Keratinocyte (primary cell): Measurements from ENCODE around the gene MMAB. TPM values are rescaled to one million over a fixed set of nuclear protein-coding genes. Genes with fewer than 3 reads are reported as not detected.

ENCODE experiments used
- DNase-seq: peaks from one replicate; pipeline ENCODE4 v3.0.0-alpha.2; 2011; ENCODE audit warnings: low read depth, missing footprints, low spot score
- FAIRE-seq: peaks from 2 replicates; lab custom pipeline; 2011; peaks lifted over from hg19 to GRCh38; lab: Jason Lieb, UNC
- H2AFZ ChIP-seq: 2 replicates; pipeline ENCODE4 v1.6.0; 2012; ENCODE audit warnings: low read length, control low read depth, inconsistent platforms; ENCODE audit not compliant: control insufficient read depth
- H3K27ac ChIP-seq: 2 replicates; pipeline ENCODE4 v1.5.1; 2011; ENCODE audit warnings: low read length; ENCODE audit not compliant: control insufficient read depth, insufficient read depth
- H3K27me3 ChIP-seq: 3 replicates; pipeline ENCODE4 v1.6.0; 2011; ENCODE audit warnings: low read length; ENCODE audit not compliant: control insufficient read depth, insufficient read depth; ENCODE audit errors: extremely low read depth
- H3K36me3 ChIP-seq, 2 experiments: 2 replicates in 1 of 2; 3 replicates in 1 of 2; pipeline ENCODE4 v1.5.1; 2011; ENCODE audit warnings: low read length in 2 of 2, mild to moderate bottlenecking in 1 of 2; ENCODE audit not compliant: control insufficient read depth in 2 of 2, insufficient read depth in 2 of 2; ENCODE audit errors: extremely low read depth in 1 of 2
- H3K4me1 ChIP-seq: 3 replicates; pipeline ENCODE4 v1.5.1; 2011; ENCODE audit warnings: low read length; ENCODE audit not compliant: control insufficient read depth, insufficient read depth; ENCODE audit errors: extremely low read depth
- H3K4me2 ChIP-seq: 3 replicates; pipeline ENCODE4 v1.6.0; 2011; ENCODE audit warnings: low read depth, low read length; ENCODE audit not compliant: control insufficient read depth, insufficient read depth; ENCODE audit errors: extremely low read depth
- H3K4me3 ChIP-seq, 3 experiments: fragments of 200-600 bp in 1 of 3; sonication (generic) in 1 of 3; 2 replicates in 2 of 3; 3 replicates in 1 of 3; pipeline ENCODE4 v1.5.1; 2011 to 2016; ENCODE audit warnings: low read length in 3 of 3, mild to moderate bottlenecking in 3 of 3, control low read depth in 2 of 3, inconsistent platforms in 1 of 3, low read depth in 1 of 3, mixed read lengths in 1 of 3, mixed run types in 1 of 3, moderate library complexity in 1 of 3; ENCODE audit not compliant: control insufficient read depth in 2 of 3, insufficient read depth in 2 of 3; ENCODE audit errors: extremely low read depth in 1 of 3
- H3K79me2 ChIP-seq: 2 replicates; pipeline ENCODE4 v1.6.0; 2012; ENCODE audit warnings: low read length; ENCODE audit not compliant: control insufficient read depth, insufficient read depth
- H3K9ac ChIP-seq: 3 replicates; pipeline ENCODE4 v1.6.0; 2011; ENCODE audit warnings: low read length; ENCODE audit not compliant: control insufficient read depth, insufficient read depth; ENCODE audit errors: extremely low read depth
- H3K9me1 ChIP-seq: 3 replicates; pipeline ENCODE4 v1.6.0; 2011; ENCODE audit warnings: low read length; ENCODE audit not compliant: control insufficient read depth, insufficient read depth; ENCODE audit errors: extremely low read depth
- H3K9me3 ChIP-seq: 2 replicates; pipeline ENCODE4 v1.5.1; 2012; ENCODE audit warnings: low read depth, low read length; ENCODE audit not compliant: control insufficient read depth
- H4K20me1 ChIP-seq: 3 replicates; pipeline ENCODE4 v1.6.0; 2011; ENCODE audit warnings: low read length; ENCODE audit not compliant: control insufficient read depth, insufficient read depth; ENCODE audit errors: extremely low read depth
- CTCF ChIP-seq, 3 experiments: IDR thresholded peaks in 1 of 3; conservative IDR thresholded peaks in 1 of 3; optimal IDR thresholded peaks in 1 of 3; 2 replicates in 2 of 3; 3 replicates in 1 of 3; pipeline versions ENCODE3 to v1.5.1; 2011; ENCODE audit warnings: low read length in 3 of 3, mild to moderate bottlenecking in 3 of 3, moderate library complexity in 2 of 3, control low read depth in 1 of 3, inconsistent platforms in 1 of 3; ENCODE audit not compliant: insufficient read depth in 2 of 3; ENCODE audit errors: extremely low read depth in 1 of 3
- EZH2 ChIP-seq: IDR thresholded peaks from one replicate; pipeline ENCODE4 v1.6.1; 2012; ENCODE audit warnings: inconsistent platforms, mild to moderate bottlenecking, low read length, moderate library complexity
- dilution Hi-C: fragments of 300-500 bp; cut with MboI; formaldehyde crosslinking; loops from one replicate; pipeline ENCODE4 v1.7.0; 2020; ENCODE audit warnings: low sequenced_read_pairs; ENCODE audit not compliant: extremely low pct_ligation_motif_present
- polyA plus RNA-seq, 5 experiments: library from polyadenylated mRNA; depleted of rRNA in 3 of 5; stranded (reverse) in 3 of 5; stranded (forward) in 1 of 5; unstranded in 1 of 5; fragments of >200 nt; gene quantifications; 1 replicate in 1 of 5; 2 replicates in 3 of 5; 3 replicates in 1 of 5; pipeline versions ENCODE4 v1.2.1 to v1.2.3, GENCODE V29; 2011 to 2012; ENCODE audit warnings: missing spikeins in 2 of 5, low read depth in 1 of 5, low replicate concordance in 1 of 5

The MMAB gene
- polyA plus RNA-seq, 1 donor (not counting 4 experiments of a cell fraction or from before 2014, with no cell fraction given): 30.6 TPM

GRCh38 chr12:109559601-109560000 is 13.7 kb downstream of the MMAB start:
- Histone ChIP-seq H3K4me2 (no peak overlapping the region), H3K36me3 (peaks cover 6 to 10% of the 10 kb centered on the region in 2 experiments), H3K27me3 (peaks cover under 1% of the 10 kb centered on the region), H3K27ac (no peak overlapping the region), H2AFZ (no peak overlapping the region), H3K4me3 (no peak overlapping the region), H4K20me1 (no peaks in the 10 kb centered on the region), H3K9ac (no peak overlapping the region), H3K9me1 (no peaks in the 10 kb centered on the region), H3K9me3 (no peaks in the 10 kb centered on the region), H3K79me2 (no peaks in the 10 kb centered on the region), H3K4me1 (no peaks in the 10 kb centered on the region)
- no peak for DNase-seq
- dilution Hi-C loops: no loop called here
- no peak for FAIRE-seq
- TF ChIP-seq CTCF (optimal IDR thresholded peaks at IDR 0.05 in 1 of 3, IDR thresholded peaks at IDR 0.05 in 1 of 3, conservative IDR thresholded peaks at IDR 0.05 in 1 of 3; ENCODE audit: extremely low read depth in 1 of 3, insufficient read depth in 2 of 3, low read length in 3 of 3) (no peak), EZH2 (no peak)

GRCh38 chr12:109559200-109559505 is 14.2 kb downstream of the MMAB start:
- dilution Hi-C loops: no loop called here
- H3K9ac ChIP-seq: no peak overlapping the region
- H3K36me3 ChIP-seq: peaks cover 6 to 10% of the 10 kb centered on the region in 2 experiments
- no peak overlapping the region for H3K27ac ChIP-seq
- no peak overlapping the region for H2AFZ ChIP-seq
- H3K4me2 ChIP-seq: no peak overlapping the region
- H3K79me2 ChIP-seq: no peaks in the 10 kb centered on the region
- TF ChIP-seq EZH2 (no peak), CTCF (optimal IDR thresholded peaks at IDR 0.05 in 1 of 3, IDR thresholded peaks at IDR 0.05 in 1 of 3, conservative IDR thresholded peaks at IDR 0.05 in 1 of 3; ENCODE audit: extremely low read depth in 1 of 3, insufficient read depth in 2 of 3, low read length in 3 of 3) (no peak)
- DNase-seq: no peak
- no peak overlapping the region for H3K4me3 ChIP-seq
- H3K27me3 ChIP-seq: peaks cover 5% of the 10 kb centered on the region
- no peaks in the 10 kb centered on the region for H3K4me1 ChIP-seq
- H3K9me3 ChIP-seq: no peaks in the 10 kb centered on the region
- FAIRE-seq: no peak
- no peaks in the 10 kb centered on the region for H3K9me1 ChIP-seq
- no peaks in the 10 kb centered on the region for H4K20me1 ChIP-seq
